H1 (cell line): ENCODE data around the gene DNAJB8. TPM values are rescaled to one million over a fixed set of nuclear protein-coding genes. Genes with fewer than 3 reads are reported as not detected.

ENCODE experiments used
- CHD7 ChIP-seq: fragments of 300-600 bp; sonication (generic); IDR thresholded peaks from 2 replicates; pipeline ENCODE4 v1.7.1; 2012; ENCODE audit warnings: low read length, moderate library complexity, mild to moderate bottlenecking, inconsistent platforms; ENCODE audit not compliant: insufficient replicate concordance
- HDAC6 ChIP-seq: IDR thresholded peaks from one replicate; pipeline ENCODE4 v1.7.1; 2012; ENCODE audit warnings: low read depth, mild to moderate bottlenecking, inconsistent platforms, low read length, moderate library complexity
- RFX5 ChIP-seq: IDR thresholded peaks from 2 replicates; pipeline ENCODE4 v1.6.1; 2011; ENCODE audit warnings: low read depth, low read length, improper control_type of control experiment, borderline replicate concordance
- polyA plus RNA-seq, 7 experiments: library from polyadenylated mRNA; depleted of rRNA in 3 of 7; stranded (reverse) in 5 of 7; unstranded in 2 of 7; fragments of >200 nt in 5 of 7; fragments of 200-250 nt in 2 of 7; gene quantifications; 1 replicate in 5 of 7; 2 replicates in 1 of 7; 4 replicates in 1 of 7; pipeline versions ENCODE4 v1.2.1 to v1.2.3, GENCODE V29; 2011 to 2013; ENCODE audit warnings: missing spikeins in 2 of 7, mixed read lengths in 2 of 7
- total RNA-seq: library from RNA; stranded (reverse); fragmentation: NEBNext Ultra II Directional; extraction: Animal tissue kit (Norgen Biotek cat#: 25700); gene quantifications from 2 replicates; pipeline ENCODE4 v1.2.1, GENCODE V29; 2021
- TF ChIP-seq, protein P1 (sequence below): IDR thresholded peaks from 2 replicates; pipeline ENCODE4 v1.6.1; 2012; ENCODE audit warnings: low read length, inconsistent platforms
- TF ChIP-seq, protein P2 (sequence below), 3 experiments: IDR thresholded peaks; 1 replicate in 2 of 3; 2 replicates in 1 of 3; pipeline versions ENCODE4 v1.5.1 to v1.6.1; 2011; ENCODE audit warnings: low read length in 3 of 3, mild to moderate bottlenecking in 3 of 3, inconsistent platforms in 2 of 3, low read depth in 1 of 3, moderate library complexity in 1 of 3; ENCODE audit not compliant: insufficient read depth in 1 of 3; ENCODE audit errors: control extremely low read depth in 1 of 3

Gene DNAJB8
- total and polyA plus RNA-seq, 2 of the 8 experiments (the other 6 are each of a cell fraction or from before 2014, with no cell fraction given), result not detected

- TF ChIP-seq CHD7, result no peak
- TF ChIP-seq RFX5, result no peak
- TF ChIP-seq, protein P1, sequence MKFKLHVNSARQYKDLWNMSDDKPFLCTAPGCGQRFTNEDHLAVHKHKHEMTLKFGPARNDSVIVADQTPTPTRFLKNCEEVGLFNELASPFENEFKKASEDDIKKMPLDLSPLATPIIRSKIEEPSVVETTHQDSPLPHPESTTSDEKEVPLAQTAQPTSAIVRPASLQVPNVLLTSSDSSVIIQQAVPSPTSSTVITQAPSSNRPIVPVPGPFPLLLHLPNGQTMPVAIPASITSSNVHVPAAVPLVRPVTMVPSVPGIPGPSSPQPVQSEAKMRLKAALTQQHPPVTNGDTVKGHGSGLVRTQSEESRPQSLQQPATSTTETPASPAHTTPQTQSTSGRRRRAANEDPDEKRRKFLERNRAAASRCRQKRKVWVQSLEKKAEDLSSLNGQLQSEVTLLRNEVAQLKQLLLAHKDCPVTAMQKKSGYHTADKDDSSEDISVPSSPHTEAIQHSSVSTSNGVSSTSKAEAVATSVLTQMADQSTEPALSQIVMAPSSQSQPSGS, result no peak
- no peak for TF ChIP-seq HDAC6
- TF ChIP-seq, protein P2, sequence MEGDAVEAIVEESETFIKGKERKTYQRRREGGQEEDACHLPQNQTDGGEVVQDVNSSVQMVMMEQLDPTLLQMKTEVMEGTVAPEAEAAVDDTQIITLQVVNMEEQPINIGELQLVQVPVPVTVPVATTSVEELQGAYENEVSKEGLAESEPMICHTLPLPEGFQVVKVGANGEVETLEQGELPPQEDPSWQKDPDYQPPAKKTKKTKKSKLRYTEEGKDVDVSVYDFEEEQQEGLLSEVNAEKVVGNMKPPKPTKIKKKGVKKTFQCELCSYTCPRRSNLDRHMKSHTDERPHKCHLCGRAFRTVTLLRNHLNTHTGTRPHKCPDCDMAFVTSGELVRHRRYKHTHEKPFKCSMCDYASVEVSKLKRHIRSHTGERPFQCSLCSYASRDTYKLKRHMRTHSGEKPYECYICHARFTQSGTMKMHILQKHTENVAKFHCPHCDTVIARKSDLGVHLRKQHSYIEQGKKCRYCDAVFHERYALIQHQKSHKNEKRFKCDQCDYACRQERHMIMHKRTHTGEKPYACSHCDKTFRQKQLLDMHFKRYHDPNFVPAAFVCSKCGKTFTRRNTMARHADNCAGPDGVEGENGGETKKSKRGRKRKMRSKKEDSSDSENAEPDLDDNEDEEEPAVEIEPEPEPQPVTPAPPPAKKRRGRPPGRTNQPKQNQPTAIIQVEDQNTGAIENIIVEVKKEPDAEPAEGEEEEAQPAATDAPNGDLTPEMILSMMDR (IDR thresholded peaks at IDR 0.05; ENCODE audit: control extremely low read depth in 1 of 3, insufficient read depth in 1 of 3, low read depth in 1 of 3, low read length in 3 of 3), result no peak
These were observed 19.9 kb downstream of the DNAJB8 start (continued) for GRCh38 chr3:128446821-128447220.
